ENCODE data around the gene NMD3. TPM values are rescaled to one million over a fixed set of nuclear protein-coding genes. Genes with fewer than 3 reads are reported as not detected.

Gene NMD3
- polyA plus RNA-seq, 1 donor from 2014 or later, result 25.3 TPM

GRCh38 chr3:161233557-161233956, 12.4 kb downstream of the NMD3 start:
- Histone ChIP-seq H3K9me2 (ENCODE audit: insufficient read depth, low read length) (no peaks in the 10 kb centered on the region), H3K79me2 (replicated peaks; ENCODE audit: insufficient read depth, low read length) (no peaks in the 10 kb centered on the region), H2AFZ (ENCODE audit: low read depth, low read length) (no peak overlapping the region), H3K27ac (ENCODE audit: low read length) (no peak overlapping the region), H3K9ac (ENCODE audit: low read length) (no peak overlapping the region), H3F3A (ENCODE audit: insufficient read depth, low read length, poor library complexity, severe bottlenecking) (no peaks in the 10 kb centered on the region), H4K20me1 (ENCODE audit: insufficient read depth) (no peaks in the 10 kb centered on the region), H3K4me2 (ENCODE audit: low read length) (no peak overlapping the region), H3K9me3 (ENCODE audit: low read length) (no peaks in the 10 kb centered on the region), H3K36me3 (ENCODE audit: insufficient read depth, low read length) (peaks cover 8% of the 10 kb centered on the region), H3K27me3 (ENCODE audit: insufficient read depth, low read depth, low read length) (no peaks in the 10 kb centered on the region), H3K4me3 (ENCODE audit: low read length) (no peak overlapping the region)
- TF ChIP-seq EZH2 (IDR thresholded peaks at IDR 0.05; ENCODE audit: borderline replicate concordance, insufficient read depth, low read length, poor library complexity, severe bottlenecking) (no peak), REST (IDR thresholded peaks at IDR 0.05; ENCODE audit: borderline replicate concordance) (no peak), MXI1 (conservative IDR thresholded peaks at IDR 0.05; ENCODE audit: poor library complexity, severe bottlenecking) (no peak), TAF1 (IDR thresholded peaks at IDR 0.05; ENCODE audit: low read depth) (no peak), RAD21 (conservative IDR thresholded peaks at IDR 0.05) (no peak), CTCF (IDR thresholded peaks at IDR 0.05; ENCODE audit: poor library complexity, severe bottlenecking) (no peak), EP300 (conservative IDR thresholded peaks at IDR 0.05; ENCODE audit: poor library complexity, severe bottlenecking) (no peak), SMC3 (conservative IDR thresholded peaks at IDR 0.05; ENCODE audit: poor library complexity) (no peak), POLR2AphosphoS5 (IDR thresholded peaks at IDR 0.05) (no peak)

GRCh38 chr3:161236240-161236639, 15.1 kb downstream of the NMD3 start:
- Histone ChIP-seq H3K4me2 (ENCODE audit: low read length) (no peak overlapping the region), H3K27ac (ENCODE audit: low read length) (no peak overlapping the region), H3F3A (ENCODE audit: insufficient read depth, low read length, poor library complexity, severe bottlenecking) (no peaks in the 10 kb centered on the region), H3K79me2 (replicated peaks; ENCODE audit: insufficient read depth, low read length) (no peaks in the 10 kb centered on the region), H3K27me3 (ENCODE audit: insufficient read depth, low read depth, low read length) (no peaks in the 10 kb centered on the region), H3K4me3 (ENCODE audit: low read length) (no peak overlapping the region), H2AFZ (ENCODE audit: low read depth, low read length) (no peak overlapping the region), H3K9me2 (ENCODE audit: insufficient read depth, low read length) (no peaks in the 10 kb centered on the region), H3K36me3 (ENCODE audit: insufficient read depth, low read length) (peaks cover 8% of the 10 kb centered on the region), H3K9ac (ENCODE audit: low read length) (no peak overlapping the region), H4K20me1 (ENCODE audit: insufficient read depth) (no peaks in the 10 kb centered on the region), H3K9me3 (ENCODE audit: low read length) (no peaks in the 10 kb centered on the region)
- TF ChIP-seq TAF1 (IDR thresholded peaks at IDR 0.05; ENCODE audit: low read depth), result no peak
- no peak for TF ChIP-seq REST (IDR thresholded peaks at IDR 0.05; ENCODE audit: borderline replicate concordance)
- no peak for TF ChIP-seq RAD21 (conservative IDR thresholded peaks at IDR 0.05)
- TF ChIP-seq SMC3 (conservative IDR thresholded peaks at IDR 0.05; ENCODE audit: poor library complexity), result no peak
- no peak for TF ChIP-seq POLR2AphosphoS5 (IDR thresholded peaks at IDR 0.05)

Data from neural cell (in vitro differentiated cells).